Cerebellar nuclear complex (tissue), 1 donor: ENCODE results near the gene PRR14.

Experiments
- DNase-seq, 2 experiments: peaks; one replicate each; lab custom pipeline; 2025; lab: John Stamatoyannopoulos, UW

The PRR14 gene

DNA sequence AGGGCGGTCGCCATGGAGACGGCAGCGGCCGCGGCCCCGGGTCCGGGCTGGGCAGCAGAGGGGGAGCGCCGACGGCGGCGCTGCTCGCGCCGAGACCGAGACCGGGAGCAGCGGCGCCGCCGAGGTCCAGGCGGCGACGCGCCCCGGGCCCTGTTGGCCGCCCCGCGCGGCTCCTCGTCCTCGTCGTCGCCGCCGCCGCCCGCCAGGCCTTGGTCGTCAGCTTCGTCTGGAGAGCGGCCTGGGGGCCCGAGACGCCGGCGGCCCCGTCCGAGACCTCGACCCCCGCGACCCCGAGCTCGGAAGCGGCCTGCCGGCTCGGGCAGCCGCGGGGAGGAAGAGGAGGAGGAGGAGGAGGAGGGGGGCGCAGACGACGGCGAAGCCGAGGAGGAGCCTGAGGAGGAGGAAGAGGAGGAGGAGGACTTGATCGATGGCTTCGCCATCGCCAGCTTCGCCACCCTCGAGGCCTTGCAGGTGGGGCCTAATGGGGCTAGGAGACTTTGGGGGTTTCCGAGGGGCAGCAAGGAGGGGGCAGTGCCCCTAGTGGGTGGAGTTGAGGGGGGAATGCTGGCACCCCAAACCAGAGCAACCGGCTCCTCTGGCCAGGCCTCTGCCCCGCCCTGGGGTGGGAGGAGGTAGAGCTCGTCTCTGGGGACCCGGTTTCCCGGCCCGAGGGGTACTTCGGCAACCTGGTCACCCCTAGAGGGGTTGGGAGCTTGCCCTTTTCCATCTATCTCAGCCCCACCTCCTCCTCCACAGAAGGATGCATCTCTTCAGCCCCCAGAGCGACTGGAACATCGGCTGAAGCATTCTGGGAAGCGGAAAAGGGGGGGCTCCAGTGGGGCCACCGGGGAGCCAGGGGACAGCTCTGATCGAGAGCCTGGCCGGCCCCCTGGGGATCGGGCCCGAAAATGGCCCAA, 9.0 kb downstream of the PRR14 start:
- DNase-seq: no peak

DNA sequence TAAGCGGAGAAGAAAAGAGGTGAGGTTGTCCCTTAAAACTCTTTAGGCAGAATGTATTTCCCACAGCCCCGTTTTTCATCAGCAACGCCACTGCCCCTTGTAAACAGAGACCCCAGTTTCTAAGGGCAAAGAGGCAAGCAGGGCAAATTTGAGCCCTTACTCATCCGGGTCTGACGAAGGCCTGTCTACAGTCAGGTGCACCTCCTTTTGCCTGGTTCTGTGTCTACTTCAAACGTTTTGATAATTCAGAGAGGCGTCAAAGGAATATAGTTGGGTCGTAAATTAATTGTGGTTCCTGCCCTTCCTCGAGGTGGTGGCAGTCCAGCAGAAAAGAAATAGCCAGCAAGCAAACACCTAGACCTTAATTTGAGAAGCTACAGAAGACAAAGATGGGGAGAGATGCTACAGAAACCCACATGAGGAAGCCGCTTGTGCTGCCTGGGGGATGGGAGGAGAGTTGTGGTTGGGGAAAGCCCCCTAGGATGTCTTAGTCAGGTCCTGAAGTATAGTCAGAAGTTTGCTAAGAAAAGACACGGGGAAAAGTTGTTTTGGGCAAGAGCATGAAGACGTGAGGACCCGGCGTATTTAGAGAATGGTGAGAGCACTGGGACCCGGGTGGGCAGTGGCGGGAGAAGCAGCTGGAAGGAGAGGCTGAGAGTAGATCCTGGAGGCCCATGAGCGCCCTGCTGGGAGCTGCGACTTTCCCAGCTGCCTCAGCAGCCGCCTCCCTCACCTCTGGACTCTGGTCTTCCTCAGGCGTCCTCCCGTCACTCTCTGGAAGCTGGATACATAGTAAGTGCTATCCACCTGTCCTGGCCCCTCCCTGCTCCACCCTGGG, 9.9 kb downstream of the PRR14 start:
- no peak for DNase-seq

DNA sequence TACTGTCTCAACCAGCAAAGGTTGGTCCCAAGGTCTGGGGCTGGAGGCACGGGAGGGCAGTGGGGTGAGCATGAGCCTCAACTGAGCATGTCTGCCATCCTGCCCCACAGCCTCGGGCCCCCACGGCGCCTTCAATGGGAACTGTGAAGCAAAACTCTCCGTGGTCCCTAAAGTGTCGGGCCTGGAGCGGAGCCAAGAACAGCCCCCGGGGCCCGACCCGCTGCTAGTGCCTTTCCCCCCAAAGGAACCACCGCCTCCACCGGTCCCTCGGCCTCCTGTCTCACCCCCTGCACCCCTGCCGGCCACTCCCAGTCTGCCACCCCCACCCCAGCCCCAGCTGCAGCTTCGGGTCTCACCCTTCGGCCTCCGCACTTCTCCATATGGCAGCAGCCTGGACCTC, 11.7 kb downstream of the PRR14 start:
- no peak for DNase-seq

DNA sequence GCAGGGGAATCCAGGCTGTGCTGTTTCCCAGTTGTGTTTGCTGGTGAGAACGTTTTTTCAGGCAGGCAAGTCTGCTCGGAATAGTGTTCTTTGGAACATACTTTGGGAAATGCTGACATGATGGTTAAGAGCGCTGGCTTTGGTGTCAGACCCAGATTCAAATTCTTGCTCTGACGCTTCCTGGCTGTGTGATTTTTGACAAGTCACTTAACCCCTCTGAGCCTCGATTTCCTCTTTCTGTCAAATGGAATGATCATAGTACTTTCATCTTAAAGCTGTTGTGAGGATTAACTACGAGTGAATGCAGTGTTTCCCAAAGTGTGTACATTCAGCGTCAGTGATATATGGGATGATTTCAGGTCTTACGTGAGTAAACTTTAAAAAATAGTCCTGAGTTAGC, 12.3 kb downstream of the PRR14 start:
- no peak for DNase-seq

DNA sequence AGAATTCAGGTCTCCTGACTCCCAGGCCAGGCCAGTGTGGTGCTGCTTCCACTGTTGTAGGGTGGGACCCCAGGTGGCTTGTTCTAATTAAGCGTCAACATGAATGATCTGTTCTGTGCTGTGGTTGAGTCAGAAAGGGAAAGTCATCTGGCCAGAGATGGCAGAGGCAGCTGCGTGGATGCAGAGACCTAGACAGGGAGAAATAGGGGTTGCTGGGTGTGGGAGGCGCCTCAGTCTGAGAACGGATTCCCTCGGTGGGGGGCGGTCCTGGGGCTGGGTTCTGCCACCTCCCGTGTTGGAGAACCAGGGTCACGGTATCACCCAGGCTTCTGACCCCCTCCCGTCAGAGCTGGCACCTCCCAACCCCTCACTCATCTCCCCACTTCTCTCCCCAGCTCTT, 13.1 kb downstream of the PRR14 start:
- DNase-seq: no peak

DNA sequence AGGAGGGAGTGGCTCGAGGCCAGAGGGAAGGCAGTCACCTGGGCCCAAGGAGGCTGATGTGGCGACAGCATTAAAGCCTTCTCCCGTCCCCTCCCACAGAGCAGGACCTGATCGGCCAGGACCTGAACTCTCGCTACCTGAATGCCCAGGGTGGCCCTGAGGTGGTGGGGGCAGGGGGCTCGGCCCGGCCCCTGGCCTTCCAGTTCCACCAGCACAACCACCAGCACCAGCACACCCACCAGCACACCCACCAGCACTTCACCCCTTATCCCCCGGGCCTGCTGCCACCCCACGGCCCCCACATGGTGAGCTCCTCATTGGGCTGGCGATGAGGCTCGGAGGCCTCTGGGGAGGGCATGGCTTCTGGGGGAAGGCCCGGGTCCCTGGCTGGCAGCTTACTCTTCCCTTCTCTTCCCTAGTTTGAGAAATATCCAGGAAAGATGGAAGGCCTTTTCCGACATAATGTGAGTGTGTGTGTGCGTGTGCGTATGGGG, 13.9 kb downstream of the PRR14 start:
- DNase-seq: no peak

DNA sequence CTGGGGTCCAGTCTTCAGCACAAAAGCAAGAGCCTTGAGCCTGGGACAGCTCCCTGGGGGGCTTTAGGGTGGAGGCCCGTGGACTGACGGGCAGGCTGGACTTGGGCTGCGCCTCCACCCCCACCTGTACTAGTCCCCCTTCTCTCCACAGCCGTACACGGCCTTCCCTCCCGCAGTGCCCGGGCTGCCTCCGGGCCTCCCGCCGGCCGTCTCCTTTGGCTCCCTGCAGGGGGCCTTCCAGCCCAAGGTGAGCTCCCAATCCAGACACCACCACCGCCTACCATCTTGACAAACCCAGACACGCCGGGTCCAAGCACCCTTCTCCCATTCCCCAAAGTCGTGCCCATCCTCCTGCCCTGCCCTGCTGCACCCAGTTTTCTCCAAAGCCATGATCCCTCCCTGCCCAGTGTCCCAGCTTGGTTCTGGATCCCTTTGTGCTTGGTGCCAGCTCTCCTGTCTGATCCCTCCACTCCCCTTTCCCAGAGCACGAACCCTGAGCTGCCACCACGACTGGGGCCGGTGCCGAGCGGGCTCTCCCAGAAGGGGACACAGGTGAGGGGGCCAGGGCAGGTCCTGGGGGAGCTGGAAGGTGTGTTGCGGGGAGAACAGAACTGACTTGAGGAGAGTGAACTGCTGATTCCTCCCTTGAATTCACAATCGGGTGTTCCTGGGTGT, 14.5 kb downstream of the PRR14 start:
- DNase-seq: no peak

DNA sequence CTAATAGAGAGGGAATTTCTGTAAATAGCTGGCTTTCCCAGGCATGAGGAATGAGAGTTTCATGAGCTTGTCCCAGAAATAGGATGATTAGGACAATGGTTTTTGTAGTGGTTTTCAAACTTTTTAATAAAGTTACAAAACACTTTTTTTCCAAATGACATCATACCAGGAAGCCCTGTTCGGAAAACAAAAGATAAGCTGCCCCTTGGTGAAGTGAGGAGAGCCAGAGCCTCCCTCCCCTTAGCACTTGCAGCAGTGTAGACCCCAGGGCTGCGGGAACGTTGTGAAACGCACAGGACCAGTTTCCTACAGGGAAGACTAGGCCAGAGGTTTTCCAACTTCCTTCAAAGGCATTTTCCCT, 15.1 kb downstream of the PRR14 start:
- DNase-seq: no peak

DNA sequence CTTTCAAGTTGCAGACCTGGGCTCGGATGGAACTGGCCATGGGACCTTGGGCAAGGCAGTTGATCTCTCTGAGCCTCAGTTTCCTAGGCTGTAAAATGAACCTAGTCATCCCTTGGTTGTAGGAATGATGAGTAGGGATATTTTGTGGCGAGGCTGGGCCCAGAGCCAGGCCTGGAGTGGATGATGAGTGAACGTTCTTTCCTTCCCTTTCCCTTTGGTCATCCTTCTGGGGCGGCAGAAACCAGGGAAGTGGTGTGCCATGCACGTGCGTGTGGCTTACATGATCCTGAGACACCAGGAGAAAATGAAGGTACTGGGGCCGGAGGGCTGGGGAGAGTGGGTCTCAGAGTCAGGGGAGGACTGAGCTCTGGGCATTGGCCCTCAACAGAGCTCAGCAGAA, 15.9 kb downstream of the PRR14 start:
- no peak for DNase-seq

DNA sequence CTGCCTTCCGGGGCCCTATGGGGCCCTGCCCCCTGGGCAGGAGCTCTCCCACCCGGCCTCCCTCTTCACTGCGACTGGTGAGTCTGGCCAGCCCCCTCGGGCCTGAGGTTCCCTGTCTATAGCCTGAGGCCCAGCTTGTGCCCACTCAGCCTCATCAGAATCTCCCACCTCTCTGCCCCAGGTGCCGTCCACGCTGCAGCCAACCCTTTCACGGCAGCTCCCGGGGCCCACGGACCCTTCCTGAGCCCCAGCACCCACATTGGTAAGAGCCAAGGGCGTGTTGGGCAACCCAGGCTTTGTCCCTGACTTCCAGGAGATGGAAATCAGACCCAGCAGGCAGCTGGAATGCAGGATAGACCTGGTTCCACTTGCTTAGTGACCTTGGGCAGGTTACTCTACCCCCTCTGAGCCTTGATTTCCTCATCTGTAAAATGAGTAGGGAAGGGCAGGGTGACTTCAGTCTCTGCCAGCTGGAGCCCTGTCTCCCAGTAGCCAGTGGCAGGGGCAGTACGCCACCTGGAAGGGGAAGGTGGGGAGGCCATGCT, 16.7 kb downstream of the PRR14 start:
- DNase-seq: no peak

DNA sequence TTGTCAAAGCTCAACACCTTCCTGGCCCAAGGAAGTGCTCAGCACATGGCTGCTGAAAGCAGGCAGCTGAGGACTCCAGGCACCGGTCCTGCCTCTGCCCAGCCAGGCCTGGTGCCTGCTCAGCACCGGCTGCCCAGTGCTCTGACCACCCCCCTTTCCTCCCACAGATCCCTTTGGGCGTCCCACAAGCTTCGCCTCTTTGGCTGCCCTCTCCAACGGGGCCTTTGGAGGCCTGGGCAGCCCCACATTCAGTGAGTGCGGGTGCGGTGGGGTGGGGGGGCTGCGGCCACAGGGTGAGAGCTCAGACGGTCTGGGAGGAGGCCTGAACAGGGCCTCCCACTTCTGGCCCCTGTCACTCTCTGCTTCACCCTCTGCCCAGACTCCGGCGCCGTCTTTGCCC, 17.6 kb downstream of the PRR14 start:
- DNase-seq: no peak

DNA sequence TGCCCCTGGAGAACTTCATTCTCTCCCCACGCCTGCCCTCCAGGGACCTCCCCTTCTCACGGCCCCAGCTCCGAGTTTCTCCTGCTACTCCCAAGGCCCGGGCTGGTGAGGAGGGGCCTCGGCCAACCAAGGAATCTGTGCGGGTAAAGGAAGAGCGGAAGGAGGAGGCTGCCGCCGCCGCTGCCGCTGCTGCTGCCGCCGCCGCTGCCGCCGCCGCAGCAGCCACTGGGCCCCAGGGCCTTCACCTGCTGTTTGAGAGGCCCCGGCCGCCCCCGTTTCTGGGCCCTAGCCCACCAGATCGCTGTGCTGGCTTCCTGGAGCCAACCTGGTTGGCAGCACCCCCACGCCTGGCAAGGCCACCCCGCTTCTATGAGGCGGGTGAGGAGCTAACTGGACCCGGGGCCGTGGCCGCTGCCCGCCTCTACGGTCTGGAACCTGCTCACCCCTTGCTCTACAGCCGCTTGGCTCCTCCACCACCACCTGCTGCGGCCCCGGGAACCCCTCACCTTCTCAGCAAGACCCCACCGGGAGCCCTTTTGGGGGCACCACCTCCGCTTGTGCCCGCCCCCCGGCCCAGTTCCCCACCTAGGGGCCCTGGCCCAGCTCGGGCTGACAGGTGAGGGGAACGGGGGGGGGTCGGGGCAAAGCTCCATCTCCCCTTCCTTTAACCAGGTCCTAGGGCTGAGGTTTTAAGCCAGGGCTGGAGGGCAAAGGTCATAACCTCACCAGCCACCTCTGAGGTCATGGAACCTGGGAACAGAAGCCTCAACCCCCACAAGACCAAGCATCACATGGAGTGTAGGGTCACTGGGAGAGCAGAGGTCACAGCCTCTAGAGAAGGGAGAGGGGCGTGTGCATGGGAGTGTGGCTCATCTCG, 18.5 kb downstream of the PRR14 start:
- DNase-seq: no peak

DNA sequence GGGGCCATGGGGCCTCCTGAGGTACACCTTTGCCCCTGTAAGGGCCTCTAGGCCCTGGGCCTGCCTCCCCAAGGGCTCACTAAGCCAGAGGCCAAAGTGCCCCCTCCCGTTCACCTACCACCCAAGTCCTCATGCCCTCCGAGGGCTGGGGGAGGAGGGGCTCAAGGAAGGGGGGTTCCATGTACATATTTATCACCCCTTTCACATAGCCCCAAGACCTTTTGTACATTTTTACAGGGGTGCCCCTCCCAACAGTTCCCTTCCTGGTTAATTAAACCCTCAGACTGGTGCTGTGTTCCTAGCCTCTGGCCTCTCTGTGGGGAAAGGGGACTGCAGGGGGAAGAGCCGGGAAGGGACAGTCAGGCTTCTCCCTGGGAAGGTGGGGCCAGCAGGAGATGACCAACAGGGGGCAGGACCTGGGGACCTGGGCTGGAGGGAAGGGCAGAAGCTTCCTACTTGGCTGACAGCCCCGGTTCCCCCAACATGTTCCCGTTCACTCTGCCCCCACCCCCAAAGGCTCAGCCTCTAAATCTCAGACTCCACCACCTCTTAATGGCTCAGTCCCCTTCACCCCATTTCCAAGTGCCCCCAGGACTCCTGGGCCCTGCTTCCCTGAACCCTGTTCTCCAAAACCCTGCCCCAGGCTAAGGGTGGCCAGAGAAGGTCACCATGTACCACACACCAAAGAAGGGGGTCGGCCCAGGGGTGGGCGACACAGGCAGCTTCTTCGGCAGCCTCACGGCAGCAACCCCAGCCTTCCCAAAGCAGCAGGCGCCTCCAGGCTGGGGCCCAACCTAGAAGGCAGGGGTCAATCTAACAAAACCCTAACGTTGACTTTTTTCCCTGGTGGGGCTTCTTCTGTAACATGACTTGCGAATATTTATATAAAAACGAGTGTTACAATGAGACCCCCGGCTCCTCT, 19.4 kb downstream of the PRR14 start:
- DNase-seq: no peak

DNA sequence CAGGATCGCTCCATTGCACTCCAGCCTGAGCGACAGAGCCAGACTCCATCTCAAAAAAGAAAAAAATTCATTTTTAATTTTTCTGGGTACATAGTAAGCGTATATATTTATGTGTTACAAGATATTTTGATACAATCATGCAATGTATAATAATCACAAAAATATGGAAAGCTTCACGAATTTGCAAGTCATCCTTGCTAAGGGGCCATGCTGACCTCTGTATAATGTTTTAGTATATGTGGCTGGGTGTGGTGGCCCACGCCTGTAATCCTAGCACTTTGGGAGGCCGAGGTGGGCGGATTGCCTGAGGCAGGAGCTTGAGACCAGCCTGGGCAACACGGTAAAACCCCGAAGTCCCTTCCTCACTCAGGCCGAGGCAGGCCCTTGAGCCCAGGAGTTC, 24.4 kb downstream of the PRR14 start:
- no peak for DNase-seq

DNA sequence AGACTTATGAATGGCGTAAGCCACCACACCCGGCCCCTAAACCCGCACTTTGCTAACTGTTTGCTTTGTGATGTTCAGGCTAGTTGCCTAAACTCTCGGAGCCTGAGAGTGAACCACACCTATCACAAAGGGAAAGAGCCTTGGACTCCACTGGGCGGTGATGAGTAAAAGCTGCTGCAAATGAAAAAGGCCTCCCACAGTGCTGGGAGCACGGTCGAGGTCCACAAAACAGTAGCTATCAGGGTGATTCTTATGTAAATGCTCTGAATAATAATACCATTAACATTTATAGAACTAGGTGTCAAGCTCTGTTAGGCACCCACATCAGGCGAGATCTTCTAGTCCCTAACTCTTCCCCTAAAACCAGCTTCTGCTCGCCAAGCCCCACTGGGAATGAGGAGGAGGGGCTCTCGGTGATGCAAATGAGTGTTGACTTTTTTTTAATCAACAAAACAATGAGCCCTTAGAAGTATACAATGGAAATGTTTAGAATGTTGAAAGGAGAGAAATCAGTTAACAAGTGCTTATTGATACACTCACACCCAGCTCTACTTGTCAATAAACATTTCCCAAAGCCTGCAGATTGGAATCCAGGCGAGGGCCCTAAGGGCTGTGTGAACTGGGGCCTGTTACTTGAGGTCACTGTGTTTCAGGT, 27.3 kb downstream of the PRR14 start:
- DNase-seq: no peak

DNA sequence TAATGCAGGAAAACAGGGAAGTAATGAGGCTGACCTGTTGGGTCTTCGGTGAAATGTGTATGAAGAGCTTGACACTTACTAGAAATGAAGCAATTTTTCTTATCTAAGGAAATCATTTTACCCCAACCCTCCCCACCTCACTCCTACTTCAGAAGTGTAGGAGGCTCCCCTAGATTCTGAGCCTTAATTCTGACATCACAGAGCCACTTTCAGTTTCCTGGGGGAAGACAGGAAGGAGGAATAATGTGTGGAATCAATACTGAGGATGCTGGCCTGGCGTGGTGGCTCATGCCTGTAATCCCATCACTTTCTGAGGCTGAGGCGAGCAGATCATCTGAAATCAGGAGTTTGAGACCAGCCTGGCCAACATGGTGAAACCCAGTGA, 27.8 kb downstream of the PRR14 start:
- DNase-seq: no peak

DNA sequence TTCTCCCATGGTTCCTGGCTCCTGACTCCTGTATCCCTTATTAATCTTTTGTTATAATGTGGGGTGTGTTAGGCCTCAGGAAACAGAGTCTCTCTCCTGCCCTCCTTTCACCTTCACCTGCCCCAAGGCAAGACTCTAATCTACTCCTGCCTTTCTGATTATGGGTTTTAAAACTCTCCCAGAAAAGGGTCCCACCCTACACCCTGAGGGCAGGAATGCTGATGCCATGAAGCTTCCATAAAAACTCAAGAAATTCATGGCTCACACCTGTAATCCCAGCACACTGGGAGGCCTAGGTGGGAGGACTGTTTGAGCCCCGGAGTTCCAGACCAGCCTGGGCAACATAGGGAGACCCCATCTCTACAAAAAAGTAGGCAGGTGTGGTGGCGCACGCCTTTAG, 29.6 kb downstream of the PRR14 start:
- no peak for DNase-seq

DNA sequence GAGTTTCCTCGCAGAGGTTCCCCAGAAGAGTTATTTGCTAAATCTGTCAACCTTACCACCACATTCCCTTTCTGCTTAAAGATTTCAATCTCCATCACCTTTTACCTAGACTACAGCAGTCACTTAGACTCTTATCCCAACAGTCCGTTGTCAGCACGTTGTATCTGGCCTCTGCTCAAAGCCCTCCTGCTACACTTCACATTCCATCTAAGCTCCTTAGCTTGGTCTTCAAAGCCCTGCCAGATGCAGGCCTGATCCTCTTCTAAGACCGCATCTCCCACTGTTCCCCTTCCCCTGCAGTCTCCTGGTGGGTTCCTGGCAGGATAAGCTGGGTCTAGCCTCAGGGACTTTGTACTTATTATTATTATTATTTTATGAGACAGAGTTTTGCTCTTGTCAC, 37.9 kb downstream of the PRR14 start:
- no peak for DNase-seq

DNA sequence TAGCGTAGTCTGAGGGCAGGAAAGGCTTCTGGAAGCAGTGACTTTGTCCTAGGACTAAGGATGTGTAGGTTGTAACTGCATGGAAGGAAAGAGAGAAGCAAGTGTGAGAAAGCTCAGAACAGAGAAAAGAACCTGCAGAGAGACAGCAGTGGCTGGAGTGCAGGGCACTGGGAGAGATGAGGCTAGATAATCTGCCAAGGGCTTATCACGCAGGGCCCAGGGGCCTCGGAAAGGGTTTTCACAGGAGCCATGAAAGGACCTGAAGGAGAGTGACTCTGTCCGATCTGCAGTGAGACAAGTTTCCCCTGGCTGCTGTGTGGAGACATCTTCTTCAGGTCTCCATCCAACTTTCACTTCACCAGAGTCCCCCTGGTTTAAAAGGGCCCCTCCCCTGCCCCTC, 41.1 kb downstream of the PRR14 start:
- no peak for DNase-seq
